Umbilical cord (tissue), 2 donors: ENCODE measurements around the gene ACCSL. TPM values are rescaled to one million over a fixed set of nuclear protein-coding genes. Genes with fewer than 3 reads are reported as not detected.

Experiments used
- DNase-seq: peaks from one replicate; pipeline ENCODE4 v3.0.0-alpha.2; 2015; ENCODE audit warnings: low spot score
- total RNA-seq: library from RNA; depleted of rRNA; stranded (reverse); fragments of >200 nt; gene quantifications from one replicate; pipeline ENCODE4 v1.2.3, GENCODE V29; 2014; ENCODE audit warnings: low replicate concordance; ENCODE audit not compliant: insufficient read depth

The ACCSL gene
- total RNA-seq, 1 donor from 2014 or later = not detected

DNA sequence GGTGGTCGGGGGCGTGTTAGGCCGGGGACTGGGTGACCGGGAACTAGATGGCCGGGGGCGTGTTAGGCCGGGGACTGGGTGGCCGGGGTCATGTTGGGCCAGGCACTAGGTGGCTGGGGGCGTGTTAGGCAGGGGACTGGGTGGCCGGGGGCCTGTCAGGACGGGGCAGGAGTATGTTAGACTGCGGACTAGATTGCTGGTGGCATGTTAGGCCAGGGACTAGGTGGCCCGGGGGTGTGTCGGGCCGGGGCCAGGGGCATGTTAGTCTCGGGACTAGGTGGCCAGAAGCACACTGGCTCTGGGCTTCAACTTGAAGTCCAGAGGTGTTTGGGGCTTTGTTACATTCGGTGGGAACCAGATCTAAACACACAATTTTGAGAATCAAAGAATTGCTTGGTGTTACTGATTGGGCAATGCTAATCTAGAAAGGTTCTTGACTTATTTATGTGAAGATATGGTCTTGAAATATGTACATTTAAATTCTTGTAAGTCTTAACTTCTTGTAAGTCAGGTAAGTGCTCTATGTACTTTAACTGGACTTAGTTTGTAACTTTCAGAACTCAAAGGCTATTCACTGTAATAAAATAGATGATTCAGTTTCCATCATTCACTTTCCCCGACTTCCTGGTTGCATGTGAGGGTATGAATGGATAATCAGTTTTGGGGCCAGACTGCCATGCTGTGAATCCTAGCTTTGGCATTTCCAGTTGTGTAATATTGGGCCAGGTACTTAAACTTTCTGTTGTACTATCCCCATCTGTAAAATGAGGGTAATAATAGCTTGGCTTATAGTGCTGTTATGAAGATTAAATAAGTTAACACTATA is 48.8 kb downstream of the ACCSL start:
- DNase-seq = no peak

DNA sequence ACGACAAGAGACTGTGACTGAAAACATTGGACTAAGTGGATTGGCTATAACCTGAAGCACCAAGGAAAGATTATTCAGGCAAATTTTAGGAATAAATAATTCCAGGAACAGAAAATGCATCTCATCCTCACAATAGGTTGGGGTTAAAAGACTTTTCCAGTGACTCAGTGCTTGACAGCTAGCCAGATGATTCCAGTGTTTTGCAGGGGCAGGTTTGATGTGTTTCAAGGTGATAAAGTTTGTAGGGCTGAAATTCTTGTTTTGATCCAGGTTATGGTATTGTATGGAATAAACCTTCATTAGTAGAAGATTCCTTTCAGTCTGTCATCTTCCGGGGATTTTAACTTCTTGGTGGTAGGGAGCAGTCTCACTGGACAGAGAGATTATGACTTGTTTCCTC is 50.0 kb downstream of the ACCSL start:
- no peak for DNase-seq

DNA sequence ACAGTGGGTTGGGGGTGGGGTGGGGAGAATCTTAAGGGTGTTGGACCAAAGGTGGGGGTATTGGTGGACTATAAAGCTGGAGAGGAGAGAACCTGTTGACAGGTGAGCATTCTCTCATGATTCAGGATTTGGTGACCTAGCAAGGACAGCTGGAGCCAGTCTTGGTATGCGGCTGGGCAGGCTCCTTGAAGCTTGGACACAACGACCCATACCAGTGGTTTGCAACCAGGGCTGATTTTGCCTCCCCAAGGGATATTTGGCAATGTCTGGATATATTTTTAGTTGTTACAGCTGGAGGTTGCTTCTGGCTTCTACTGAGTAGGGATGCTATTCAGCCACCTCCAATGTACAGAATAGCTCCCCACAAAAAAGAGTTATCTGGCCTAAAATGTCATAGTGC is 53.3 kb downstream of the ACCSL start:
- DNase-seq = no peak

DNA sequence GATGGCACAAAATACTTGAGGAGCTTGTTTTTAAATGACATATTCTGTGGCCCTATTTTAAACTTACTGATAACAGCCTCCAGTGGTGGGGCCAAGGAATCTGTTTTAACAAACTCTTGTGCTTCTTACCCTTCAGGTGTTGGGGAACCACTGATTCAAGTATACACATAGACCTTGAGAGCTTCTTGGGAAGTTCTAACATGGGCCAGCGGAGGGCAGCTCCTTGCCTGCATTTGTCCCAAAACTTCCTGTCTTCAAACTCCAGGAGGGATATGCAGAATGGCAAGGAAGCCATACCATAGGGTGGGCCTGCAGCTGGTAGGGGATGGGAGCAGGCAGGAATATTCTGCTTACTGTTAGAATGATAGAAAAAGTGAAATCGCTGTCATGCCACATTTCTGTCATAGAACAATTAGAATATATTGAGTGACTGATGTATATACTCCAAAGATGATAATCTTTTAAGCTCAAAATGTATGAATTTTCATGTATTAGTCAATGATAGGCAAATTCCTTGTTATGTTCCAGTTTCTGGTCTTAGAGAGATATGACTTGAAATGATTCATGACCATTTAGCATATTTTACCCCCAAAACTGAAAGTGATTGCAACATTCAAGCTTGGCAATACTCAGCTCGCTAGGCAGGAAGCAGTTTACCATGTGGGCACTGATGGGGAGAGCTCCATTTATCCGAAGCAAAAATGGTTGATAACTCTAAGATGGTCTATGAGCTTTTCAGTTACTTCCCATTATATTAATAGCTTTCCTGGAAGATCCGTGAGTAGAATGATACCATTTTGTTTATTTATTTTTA is 56.9 kb downstream of the ACCSL start:
- no peak for DNase-seq

DNA sequence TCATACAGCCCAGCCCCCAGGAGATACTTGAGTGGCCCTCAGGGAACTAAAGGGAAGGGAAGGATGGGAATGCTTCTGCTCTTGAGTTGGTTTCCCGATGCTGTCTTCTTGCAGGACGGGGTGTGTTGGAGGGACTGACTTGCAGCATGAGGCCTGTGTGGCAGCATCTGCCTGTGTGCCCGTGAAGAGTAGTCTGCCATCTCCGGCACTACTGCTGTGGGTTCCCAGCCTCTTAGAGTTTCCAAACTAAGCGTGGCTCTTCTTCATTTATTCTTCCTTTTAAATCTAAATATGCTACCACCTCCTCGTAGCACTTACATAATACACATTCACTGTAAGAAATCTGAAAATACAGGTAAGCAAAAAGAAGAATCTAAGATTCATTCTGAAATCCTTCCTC is 60.5 kb downstream of the ACCSL start:
- DNase-seq = no peak

Other genes starting within 250 kb of the ACCSL start
- gene ALKBH3, start 167.2 kb upstream of the ACCSL start, total RNA-seq = 41.9 TPM
- 189 TPM for gene C11orf96, start 105.3 kb upstream of the ACCSL start, total RNA-seq
- 12.5 TPM for gene ACCS, start 18.3 kb downstream of the ACCSL start, total RNA-seq
- 91.7 TPM for gene EXT2, start 47.7 kb downstream of the ACCSL start, total RNA-seq